HG02588 (cell line): ENCODE data around the gene EFNA2.

Source experiments
- ATAC-seq: cut with Tn5 transposase; IDR thresholded peaks from one replicate; pipeline ENCODE4 v1.9.1; 2021; ENCODE audit warnings: mild to moderate bottlenecking, moderate library complexity; ENCODE audit not compliant: unreplicated experiment

The EFNA2 gene

DNA sequence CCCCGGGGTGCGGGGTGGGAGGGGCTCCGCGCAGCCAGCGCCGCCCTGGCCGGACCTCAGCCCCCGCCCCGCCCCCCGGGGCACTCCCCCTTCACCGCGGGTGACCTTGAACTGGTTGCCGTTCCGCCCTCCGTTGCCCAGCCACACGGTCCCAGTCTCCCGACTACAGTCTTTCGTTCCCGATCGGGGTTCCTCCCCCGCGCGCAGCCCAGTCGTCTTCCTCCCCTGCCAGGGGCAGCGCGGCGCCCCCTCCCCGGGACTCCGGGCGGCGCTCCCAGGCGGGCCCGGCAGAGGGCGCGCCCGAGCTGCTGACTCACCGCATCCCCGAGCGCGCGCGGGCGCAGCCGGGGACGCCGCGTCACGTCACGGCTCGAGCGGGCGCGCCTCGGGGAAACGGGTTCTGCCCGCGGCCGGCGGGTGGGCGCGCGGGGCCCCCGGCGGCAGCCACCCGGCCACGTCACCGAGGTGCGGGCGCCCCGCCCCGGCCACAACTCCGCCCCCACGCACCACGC, 36.8 kb upstream of the EFNA2 start:
- peak; percentile 29 for ATAC-seq

DNA sequence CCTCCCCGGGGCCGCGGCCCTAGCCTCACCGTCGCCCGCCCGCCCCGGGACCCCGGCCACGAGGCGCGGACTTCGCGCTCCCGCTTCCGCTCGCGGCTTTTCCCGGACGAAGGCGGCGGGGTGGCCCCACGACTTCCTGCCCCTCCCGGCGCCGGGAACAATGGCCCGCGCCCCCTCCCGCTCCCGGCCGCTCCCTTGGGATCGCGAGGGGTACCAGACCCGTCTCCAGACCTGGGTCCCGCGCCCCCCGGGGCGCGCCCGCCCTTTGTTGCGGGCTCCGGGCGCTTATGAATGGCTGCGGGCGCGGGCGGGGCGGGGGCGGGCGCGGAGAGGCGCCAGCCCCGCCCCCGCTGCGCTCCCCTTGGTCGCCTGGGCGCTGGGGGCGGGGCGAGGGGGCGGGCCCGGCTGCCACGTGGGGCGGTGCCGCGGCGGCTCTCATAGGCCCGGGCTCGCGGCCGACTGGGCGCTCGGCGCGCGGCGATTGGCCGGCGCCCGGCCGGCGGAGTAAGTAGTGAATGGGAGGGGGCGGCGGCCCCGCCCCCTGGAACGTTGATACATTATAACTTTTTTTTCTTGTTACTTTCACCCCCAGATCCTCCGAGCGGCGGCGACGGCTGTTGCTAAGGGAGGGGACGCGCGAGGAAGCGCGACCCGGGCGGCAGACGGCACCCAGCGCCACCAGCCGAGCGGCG, 36.2 kb upstream of the EFNA2 start:
- peak; percentile 42 for ATAC-seq

GRCh38 chr19:1249990-1250436, 35.7 kb upstream of the EFNA2 start:
- ATAC-seq: no peak

DNA sequence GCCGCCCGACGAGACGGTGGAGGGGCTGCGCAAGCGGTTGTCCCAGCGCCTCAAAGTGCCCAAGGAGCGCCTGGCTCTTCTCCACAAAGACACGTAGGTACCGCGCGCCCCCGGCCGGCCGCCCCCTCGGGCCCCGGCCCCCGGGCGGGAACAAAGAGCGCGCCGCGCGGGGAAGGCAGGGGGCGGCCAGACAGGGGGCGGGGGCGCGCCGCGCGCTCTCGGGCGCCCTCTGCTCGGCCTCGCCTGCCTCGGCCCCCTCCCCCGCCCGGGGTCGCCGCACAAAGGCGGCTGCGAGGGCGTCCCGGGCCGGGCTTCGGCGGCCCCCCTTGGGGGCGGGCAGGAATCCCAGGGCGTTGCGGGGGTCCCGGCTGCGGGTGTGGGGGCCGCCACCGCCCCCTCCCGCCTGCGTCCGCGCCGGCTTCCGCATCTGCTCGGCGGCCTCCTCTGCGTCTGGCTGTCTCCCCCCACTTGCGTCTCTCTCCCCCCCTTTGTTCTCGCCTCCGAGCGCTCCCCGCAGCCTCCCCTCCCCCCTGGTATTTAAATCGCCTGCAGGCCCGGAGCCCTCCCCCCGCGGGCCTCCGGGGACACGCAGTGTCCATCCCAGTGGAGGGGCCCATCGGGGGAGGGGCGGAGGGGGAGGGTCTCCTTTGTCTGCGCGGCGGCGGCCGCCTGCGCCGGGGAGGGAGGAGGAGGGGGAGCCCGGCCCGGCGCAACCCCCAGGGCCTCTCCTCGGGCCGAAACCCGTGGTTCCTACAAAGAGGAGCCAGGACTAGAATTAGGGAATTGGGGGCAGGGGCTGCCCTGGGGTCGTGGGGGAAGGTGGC, 35.0 kb upstream of the EFNA2 start:
- ATAC-seq: no peak

DNA sequence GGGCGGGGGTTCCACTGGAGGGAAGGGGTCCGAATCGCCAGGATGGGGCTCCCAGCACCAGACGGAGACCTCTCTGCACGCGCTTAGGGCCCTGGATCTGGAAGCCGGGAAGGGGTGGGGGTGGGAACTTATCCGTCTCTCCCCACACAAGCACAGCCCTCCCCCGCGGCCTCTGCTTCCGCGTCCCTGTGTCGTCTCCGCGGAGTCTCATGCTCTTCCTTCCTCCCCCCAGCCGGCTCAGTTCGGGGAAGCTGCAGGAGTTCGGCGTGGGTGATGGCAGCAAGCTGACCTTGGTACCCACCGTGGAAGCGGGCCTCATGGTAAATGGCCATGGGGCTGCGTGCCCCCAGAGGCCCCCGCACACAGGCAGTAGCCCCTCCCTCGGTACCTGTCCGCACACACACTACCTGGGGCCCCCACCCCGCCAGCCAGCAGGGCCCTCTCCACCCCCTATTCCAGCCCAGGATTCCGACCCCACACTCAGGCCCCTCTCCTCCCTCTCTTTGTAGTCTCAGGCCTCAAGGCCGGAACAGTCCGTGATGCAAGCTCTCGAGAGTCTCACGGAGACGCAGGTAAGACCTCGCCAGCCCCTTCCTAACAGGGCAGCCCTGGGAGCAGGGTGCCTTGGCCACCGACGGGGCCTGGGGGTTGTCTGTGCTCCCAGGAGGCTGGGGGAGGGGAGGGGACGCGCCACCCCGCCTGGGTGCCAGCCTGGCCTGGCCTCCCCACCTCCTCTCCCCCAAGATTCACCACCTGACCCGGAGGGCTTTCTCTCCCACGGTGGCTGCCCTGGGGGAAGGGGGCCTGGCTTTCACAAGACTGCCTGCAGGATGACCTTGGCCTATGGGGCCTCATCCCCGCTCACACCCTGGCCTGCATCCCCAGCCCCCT, 34.1 kb upstream of the EFNA2 start:
- no peak for ATAC-seq

- ATAC-seq: no peak
These were observed 33.4 kb upstream of the EFNA2 start for GRCh38 chr19:1252221-1252820.

DNA sequence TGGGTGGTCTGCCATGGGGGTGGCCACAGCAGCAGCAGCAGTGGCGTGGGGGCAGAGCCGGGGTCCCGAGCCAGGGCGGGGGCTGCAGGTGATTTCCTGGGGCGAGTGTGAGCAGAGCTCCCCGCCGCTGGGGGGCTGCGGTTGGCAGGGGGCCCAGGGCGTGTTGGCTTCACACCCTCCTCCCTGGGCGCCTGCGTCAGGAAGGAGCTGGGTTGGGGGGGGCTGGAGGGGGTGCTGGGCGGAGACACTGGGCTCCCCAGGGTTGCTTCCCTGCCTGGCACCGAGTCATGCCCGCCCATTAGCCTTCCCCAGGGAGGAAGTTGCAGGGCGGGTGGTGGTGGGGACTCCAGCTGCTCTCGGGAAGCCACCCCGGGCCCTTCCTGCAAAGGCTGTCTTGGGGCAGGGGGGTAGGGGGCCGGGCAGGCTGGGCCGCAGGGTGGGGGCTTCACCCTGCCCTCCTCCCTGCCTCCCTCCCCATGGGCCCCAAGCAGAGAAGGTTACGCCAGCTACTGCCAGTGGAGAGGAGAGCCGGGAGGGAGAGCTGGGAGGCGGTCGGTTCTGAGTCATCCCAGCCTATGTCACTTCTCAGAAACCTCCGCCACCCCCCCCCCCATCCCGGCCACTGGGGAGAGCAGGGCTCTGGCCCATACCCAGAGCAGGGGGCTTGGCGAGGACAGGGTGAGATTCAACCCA, 32.7 kb upstream of the EFNA2 start:
- ATAC-seq: no peak

GRCh38 chr19:1253514-1254080, 32.1 kb upstream of the EFNA2 start:
- no peak for ATAC-seq

GRCh38 chr19:1254081-1254527, 31.6 kb upstream of the EFNA2 start:
- no peak for ATAC-seq

GRCh38 chr19:1254530-1255185, 31.0 kb upstream of the EFNA2 start:
- ATAC-seq: no peak

GRCh38 chr19:1255186-1256161, 30.2 kb upstream of the EFNA2 start:
- no peak for ATAC-seq

DNA sequence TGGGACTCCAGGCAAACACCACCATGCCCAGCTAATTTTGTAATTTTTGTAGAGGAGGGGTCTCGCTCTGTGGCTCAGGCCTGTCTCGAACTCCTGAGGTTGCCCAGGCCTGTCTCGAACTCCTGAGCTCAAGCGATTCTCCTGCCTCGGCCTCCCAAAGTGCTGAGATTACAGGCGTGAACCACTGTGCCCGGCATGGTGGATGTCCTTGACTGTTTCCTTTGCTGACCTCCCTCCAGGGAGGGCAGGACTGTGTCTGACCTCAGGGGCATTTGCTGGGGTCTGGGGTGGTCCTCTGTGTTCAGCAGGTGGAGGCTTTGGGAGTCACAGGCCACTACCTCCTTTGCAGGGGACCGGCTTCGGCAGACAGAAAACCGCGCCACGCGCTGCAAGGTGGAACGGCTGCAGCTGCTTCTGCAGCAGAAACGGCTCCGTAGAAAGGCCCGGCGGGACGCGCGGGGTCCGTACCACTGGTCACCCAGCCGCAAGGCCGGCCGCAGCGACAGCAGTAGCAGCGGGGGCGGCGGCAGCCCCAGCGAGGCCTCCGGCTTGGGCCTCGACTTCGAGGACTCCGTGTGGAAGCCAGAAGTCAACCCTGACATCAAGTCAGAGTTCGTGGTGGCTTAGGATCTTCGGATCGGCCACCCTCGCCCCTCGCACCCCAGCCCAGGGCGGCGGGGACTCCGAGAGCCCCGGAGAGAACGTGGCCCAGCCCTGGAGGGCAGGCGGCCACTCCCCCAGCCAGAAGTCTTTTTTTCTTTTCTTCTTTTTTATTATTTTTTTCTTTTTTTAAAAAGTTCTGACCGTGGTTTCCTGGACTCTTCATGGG, 28.8 kb upstream of the EFNA2 start:
- no peak for ATAC-seq

- no peak for ATAC-seq
These were observed 28.1 kb upstream of the EFNA2 start for GRCh38 chr19:1257475-1258162.

- no peak for ATAC-seq
These were observed 27.5 kb upstream of the EFNA2 start for GRCh38 chr19:1258163-1258492.

DNA sequence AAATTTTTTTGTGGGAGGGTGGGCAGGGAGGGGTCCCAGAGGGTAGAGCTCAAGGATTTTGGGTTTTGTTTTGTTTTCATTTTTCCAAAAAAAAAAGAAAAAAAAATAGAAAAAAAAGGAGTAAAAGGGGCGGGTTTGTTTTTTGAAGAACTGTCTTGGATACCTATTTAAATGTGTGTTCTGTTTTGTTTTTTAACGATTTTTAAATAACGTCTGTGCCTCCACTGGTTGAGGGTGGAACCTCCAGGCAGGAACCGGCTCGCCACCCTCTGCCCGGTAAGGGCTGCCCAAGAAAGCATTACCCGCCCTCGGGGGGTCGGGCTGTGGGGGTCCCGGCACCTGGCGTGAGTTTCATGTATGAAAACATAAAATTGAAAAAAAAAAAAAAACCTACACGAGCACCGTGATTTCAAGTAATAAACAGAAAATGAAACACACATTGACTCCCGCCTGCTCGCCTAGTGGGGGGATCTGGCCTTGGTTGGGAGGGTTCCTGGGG, 26.9 kb upstream of the EFNA2 start:
- ATAC-seq: no peak

DNA sequence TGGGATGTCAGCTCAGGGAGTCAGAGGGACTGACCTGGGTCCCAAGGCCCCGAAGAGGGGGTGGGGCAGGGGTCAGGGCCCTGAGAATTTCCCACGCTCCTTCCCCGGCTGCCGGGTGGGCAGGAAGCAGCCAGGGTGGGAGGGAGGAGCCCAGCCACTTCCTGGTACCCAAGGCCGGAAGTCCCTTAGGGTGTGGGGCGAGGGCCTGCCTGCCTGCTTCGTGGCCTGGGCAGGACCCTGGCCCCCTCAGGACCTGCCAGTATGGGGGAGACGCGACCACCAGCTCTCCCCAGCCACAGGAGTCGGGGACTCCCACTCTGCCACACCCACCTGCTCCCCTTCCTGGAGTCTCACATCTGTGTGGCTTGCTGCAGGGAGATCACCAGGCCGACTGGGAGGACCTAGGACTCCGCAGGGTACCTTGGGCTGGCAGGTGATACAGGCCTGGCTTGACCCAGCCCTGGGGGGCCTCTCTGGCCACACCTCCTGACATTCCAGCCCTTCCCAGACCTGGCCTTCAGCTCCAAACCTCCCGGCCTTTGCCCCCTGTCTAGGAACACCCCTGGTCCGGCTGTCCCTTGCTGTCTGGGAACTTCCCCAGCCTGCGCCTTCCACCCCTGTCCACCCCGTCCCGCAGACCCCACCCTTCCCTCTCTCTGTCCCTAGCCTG, 26.3 kb upstream of the EFNA2 start:
- no peak for ATAC-seq
